Endothelial cell (in vitro differentiated cells): ENCODE results near the gene SAMD9L. TPM values are rescaled to one million over a fixed set of nuclear protein-coding genes. Genes with fewer than 3 reads are reported as not detected.

Experiments used
- DNase-seq: peaks from one replicate; pipeline ENCODE4 v3.0.0; 2021; ENCODE audit warnings: low spot score
- H3K27ac Mint-ChIP-seq: one replicate; pipeline ENCODE4 v1.8.0; 2021; ENCODE audit warnings: mixed read lengths, inconsistent platforms; ENCODE audit not compliant: unreplicated experiment
- H3K27me3 Mint-ChIP-seq: one replicate; pipeline ENCODE4 v1.8.0; 2021; ENCODE audit warnings: mild to moderate bottlenecking, moderate library complexity, mixed read lengths, inconsistent platforms; ENCODE audit not compliant: unreplicated experiment
- H3K36me3 Mint-ChIP-seq: one replicate; pipeline ENCODE4 v1.8.0; 2021; ENCODE audit warnings: mild to moderate bottlenecking, low read depth, mixed read lengths, inconsistent platforms; ENCODE audit not compliant: unreplicated experiment
- H3K4me1 Mint-ChIP-seq: one replicate; pipeline ENCODE4 v1.8.0; 2021; ENCODE audit warnings: mild to moderate bottlenecking, mixed read lengths, inconsistent platforms; ENCODE audit not compliant: unreplicated experiment
- H3K4me3 Mint-ChIP-seq: one replicate; pipeline ENCODE4 v1.8.0; 2021; ENCODE audit warnings: mild to moderate bottlenecking, mixed read lengths, inconsistent platforms; ENCODE audit not compliant: unreplicated experiment
- H3K9me3 Mint-ChIP-seq: one replicate; pipeline ENCODE4 v1.8.0; 2021; ENCODE audit warnings: mixed read lengths, inconsistent platforms; ENCODE audit not compliant: unreplicated experiment
- long read RNA-seq: library from polyadenylated mRNA; unstranded; transcript quantifications from one replicate; pipeline ENCODE4 v2.0.0, GENCODE V29; 2020; ENCODE audit not compliant: unreplicated experiment
- total RNA-seq: library from RNA; stranded (reverse); fragmentation: NEBNext Ultra II Directional; extraction: Animal tissue kit (Norgen Biotek cat#: 25700); gene quantifications from one replicate; pipeline ENCODE4 v1.2.1, GENCODE V29; 2021; ENCODE audit not compliant: unreplicated experiment
- TF ChIP-seq, protein P1 (sequence below): fragments of 200-600 bp; sonication (generic); IDR thresholded peaks from one replicate; pipeline ENCODE4 v1.5.0; 2021; ENCODE audit warnings: antibody characterized with exemption; ENCODE audit not compliant: unreplicated experiment

Gene SAMD9L
- total RNA-seq, result 0.10 TPM
- long read RNA-seq, result 0 reads

GRCh38 chr7:93148144-93148543 is at the start of gene SAMD9L:
Gene SAMD9L, minus strand, starts transcription at chr7:93148385. Its CDS starts 12,414 bp downstream, at chr7:93135971.
- Mint-ChIP-seq H3K4me3 (no peak within 1 kb of the TSS), H3K27ac (no peak within 1 kb of the TSS), H3K27me3 (no peaks in the 10 kb centered on the region), H3K36me3 (no peaks in the 10 kb centered on the region), H3K4me1 (peaks cover 9% of the 10 kb centered on the region), H3K9me3 (no peaks in the 10 kb centered on the region)
- TF ChIP-seq, protein P1, sequence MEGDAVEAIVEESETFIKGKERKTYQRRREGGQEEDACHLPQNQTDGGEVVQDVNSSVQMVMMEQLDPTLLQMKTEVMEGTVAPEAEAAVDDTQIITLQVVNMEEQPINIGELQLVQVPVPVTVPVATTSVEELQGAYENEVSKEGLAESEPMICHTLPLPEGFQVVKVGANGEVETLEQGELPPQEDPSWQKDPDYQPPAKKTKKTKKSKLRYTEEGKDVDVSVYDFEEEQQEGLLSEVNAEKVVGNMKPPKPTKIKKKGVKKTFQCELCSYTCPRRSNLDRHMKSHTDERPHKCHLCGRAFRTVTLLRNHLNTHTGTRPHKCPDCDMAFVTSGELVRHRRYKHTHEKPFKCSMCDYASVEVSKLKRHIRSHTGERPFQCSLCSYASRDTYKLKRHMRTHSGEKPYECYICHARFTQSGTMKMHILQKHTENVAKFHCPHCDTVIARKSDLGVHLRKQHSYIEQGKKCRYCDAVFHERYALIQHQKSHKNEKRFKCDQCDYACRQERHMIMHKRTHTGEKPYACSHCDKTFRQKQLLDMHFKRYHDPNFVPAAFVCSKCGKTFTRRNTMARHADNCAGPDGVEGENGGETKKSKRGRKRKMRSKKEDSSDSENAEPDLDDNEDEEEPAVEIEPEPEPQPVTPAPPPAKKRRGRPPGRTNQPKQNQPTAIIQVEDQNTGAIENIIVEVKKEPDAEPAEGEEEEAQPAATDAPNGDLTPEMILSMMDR, result no peak
- DNase-seq, result no peak

DNA sequence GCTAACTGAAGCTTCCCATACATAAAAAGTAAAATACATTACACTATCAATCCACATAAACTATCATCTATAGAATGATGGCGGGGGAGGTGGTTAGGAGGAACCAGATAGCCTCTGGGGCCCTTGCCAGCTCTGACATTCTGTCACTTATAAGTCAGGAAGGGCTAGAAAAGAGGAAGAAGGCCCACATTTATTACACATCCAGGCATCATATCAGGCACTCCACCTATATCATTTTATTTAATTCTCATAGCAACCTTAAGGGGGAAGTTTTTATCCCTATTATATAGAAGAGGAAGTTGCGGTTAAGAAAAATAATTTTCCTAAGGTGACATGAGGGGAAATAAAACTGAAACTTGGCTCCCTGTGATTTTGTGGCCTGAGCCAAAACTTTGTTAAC is 48.2 kb upstream of the SAMD9L start:
- Mint-ChIP-seq H3K4me3 (no peak overlapping the region), H3K27ac (no peak overlapping the region), H3K36me3 (no peaks in the 10 kb centered on the region), H3K4me1 (no peaks in the 10 kb centered on the region), H3K27me3 (peaks cover 3% of the 10 kb centered on the region), H3K9me3 (no peaks in the 10 kb centered on the region)
- DNase-seq, result no peak
- TF ChIP-seq, protein P1, result no peak

GRCh38 chr7:93194386-93194785 is 46.2 kb upstream of the SAMD9L start:
- H3K27me3 Mint-ChIP-seq, result peaks cover 5% of the 10 kb centered on the region

DNA sequence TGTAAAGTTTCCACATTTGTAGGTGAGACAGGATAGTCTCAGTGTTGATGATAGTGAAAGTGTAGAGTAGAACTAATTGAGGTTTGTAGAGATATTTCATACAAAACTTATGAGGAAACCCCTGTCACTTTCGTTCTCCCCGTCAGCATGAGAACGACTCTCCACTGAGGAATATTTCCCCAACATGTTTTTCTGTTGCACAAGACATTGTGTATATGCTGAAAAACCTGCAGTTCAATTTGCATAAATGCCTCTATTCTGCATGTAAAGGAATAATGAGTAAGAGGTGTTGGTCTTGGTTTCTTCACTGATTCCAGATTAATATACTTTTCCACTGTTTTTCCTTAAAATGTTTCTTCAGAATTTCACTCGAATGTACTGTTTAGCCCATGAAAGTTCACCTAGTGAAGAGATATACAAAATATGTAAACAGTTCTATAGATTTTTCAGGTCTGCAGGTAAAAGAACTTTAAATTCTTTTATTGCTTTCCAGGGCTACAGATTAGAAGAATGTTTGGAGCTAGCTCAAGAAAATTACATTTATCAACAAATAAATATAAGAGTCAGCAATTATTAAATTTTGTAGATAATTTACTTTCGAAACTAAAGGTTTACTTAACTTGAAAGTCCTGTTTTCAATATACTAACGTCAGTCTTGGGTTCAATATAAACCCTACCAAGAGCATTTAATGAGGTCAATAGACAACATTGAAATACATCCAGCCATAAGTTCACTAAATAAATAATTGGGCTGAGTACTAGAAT is 40.9 kb upstream of the SAMD9L start:
- H3K27me3 Mint-ChIP-seq, result peaks cover 5% of the 10 kb centered on the region
- TF ChIP-seq, protein P1, result no peak
- DNase-seq, result no peak
- H3K4me3 Mint-ChIP-seq, result no peak overlapping the region
- H3K4me1 Mint-ChIP-seq, result no peaks in the 10 kb centered on the region
- no peak overlapping the region for H3K27ac Mint-ChIP-seq
- no peaks in the 10 kb centered on the region for H3K9me3 Mint-ChIP-seq
- no peaks in the 10 kb centered on the region for H3K36me3 Mint-ChIP-seq

More at GRCh38 chr7:93194386-93194785, 46.2 kb upstream of the SAMD9L start:
- Mint-ChIP-seq H3K4me1 (no peaks in the 10 kb centered on the region), H3K4me3 (no peak overlapping the region), H3K36me3 (no peaks in the 10 kb centered on the region), H3K9me3 (no peaks in the 10 kb centered on the region), H3K27ac (no peak overlapping the region)
- TF ChIP-seq, protein P1, result no peak
- DNase-seq, result no peak

DNA sequence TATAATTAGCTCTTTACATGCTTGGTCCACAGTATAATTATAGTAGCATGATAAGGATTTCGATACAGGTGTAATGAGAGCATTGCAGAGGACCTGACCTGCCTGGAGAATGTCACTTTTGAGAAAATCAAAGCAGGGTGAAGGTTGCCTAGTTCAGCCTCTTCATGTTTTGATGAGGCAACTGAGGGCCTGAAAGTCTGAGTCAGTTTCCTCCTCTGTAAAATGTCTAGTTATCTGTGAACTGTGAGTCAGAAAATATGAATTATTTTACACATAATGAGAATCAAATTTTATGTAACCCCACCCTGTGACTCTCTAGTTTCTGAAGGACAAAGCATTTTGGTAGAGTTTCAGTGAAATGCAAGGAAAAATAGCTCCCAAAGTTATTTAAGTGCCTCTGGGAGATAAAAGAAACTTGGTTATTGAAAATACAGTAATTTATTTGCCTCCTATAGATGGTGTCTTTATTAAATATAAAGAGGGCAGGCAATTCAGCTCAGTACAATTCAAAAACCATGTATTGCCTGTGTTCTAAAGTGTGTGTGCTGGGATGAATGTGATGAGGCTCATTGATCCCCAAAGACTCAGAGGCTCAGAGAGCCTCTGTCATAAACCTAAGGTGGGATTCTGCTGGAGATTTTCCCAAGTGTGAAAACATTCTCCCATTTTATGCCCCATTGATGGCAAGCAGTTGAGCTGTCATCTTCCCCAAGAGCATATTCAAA is 37.3 kb upstream of the SAMD9L start:
- H3K27me3 Mint-ChIP-seq, result no peaks in the 10 kb centered on the region
- no peak for DNase-seq
- TF ChIP-seq, protein P1, result no peak
- no peak overlapping the region for H3K27ac Mint-ChIP-seq
- H3K4me1 Mint-ChIP-seq, result no peaks in the 10 kb centered on the region
- H3K4me3 Mint-ChIP-seq, result no peak overlapping the region
- no peaks in the 10 kb centered on the region for H3K9me3 Mint-ChIP-seq
- H3K36me3 Mint-ChIP-seq, result no peaks in the 10 kb centered on the region
